Muscle of leg (tissue), 11 donors: ENCODE measurements around the gene SYNGAP1. TPM values are rescaled to one million over a fixed set of nuclear protein-coding genes. Genes with fewer than 3 reads are reported as not detected.

Experiments
- DNase-seq: peaks from one replicate; pipeline ENCODE4 v3.0.0; 2013
- H3K27ac ChIP-seq: one replicate; pipeline ENCODE4 v1.5.1; 2013; ENCODE audit warnings: mild to moderate bottlenecking, low read length, control low read depth
- H3K27me3 ChIP-seq: one replicate; pipeline ENCODE4 v1.6.1; 2013; ENCODE audit warnings: low read length; ENCODE audit not compliant: control insufficient read depth, insufficient read depth
- H3K36me3 ChIP-seq: one replicate; pipeline ENCODE4 v1.6.1; 2013; ENCODE audit warnings: low read length; ENCODE audit not compliant: control insufficient read depth, insufficient read depth
- H3K4me1 ChIP-seq: one replicate; pipeline ENCODE4 v1.6.1; 2013; ENCODE audit warnings: low read length; ENCODE audit not compliant: control insufficient read depth, insufficient read depth
- H3K4me3 ChIP-seq: one replicate; pipeline ENCODE4 v1.5.1; 2013; ENCODE audit warnings: low read length, control low read depth
- H3K9me3 ChIP-seq: replicated peaks from 2 replicates; pipeline ENCODE4 v1.6.1; 2013; ENCODE audit warnings: low read depth, low read length; ENCODE audit not compliant: control insufficient read depth
- WGBS: methylation state at CpG from one replicate; pipeline ENCODE4 v1.1.5; 2013; ENCODE audit warnings: missing lambda C conversion rate; ENCODE audit not compliant: insufficient coverage; 5-methylcytosine and 5-hydroxymethylcytosine counted together
- polyA plus RNA-seq, 8 donors: library from polyadenylated mRNA; unstranded; fragments of 120-200 nt; gene quantifications; one replicate each; pipeline versions ENCODE4 v1.2.1 to v1.2.3, GENCODE V29; 2013; ENCODE audit warnings: inconsistent platforms in 1 of 8, low replicate concordance in 1 of 8; ENCODE audit not compliant: insufficient read length in 8 of 8, insufficient read depth in 1 of 8
- total RNA-seq: library from RNA; stranded (reverse); fragments of 120-200 nt; gene quantifications from one replicate; pipeline ENCODE4 v1.2.4, GENCODE V29; 2013

SYNGAP1 gene
- total and polyA plus RNA-seq, 9 donors = 4.5 to 42.6 (median 19.8) TPM

GRCh38 chr6:33450434-33450833, 30.6 kb downstream of the SYNGAP1 start:
- H3K4me3 ChIP-seq = no peak overlapping the region
- peaks cover 15% of the 10 kb centered on the region for H3K4me1 ChIP-seq
- H3K27ac ChIP-seq = no peak overlapping the region
- DNase-seq = peak; percentile 29
- H3K9me3 ChIP-seq = no peaks in the 10 kb centered on the region
- WGBS = no CpG with 5 or more reads among the region's 3 CpGs
- H3K27me3 ChIP-seq = no peaks in the 10 kb centered on the region
- H3K36me3 ChIP-seq = peaks cover 38% of the 10 kb centered on the region

GRCh38 chr6:33451606-33452005, 31.7 kb downstream of the SYNGAP1 start:
- no peak overlapping the region for H3K27ac ChIP-seq
- no peak overlapping the region for H3K4me3 ChIP-seq
- no peaks in the 10 kb centered on the region for H3K9me3 ChIP-seq
- H3K27me3 ChIP-seq = no peaks in the 10 kb centered on the region
- peaks cover 16% of the 10 kb centered on the region for H3K4me1 ChIP-seq
- 77% methylated on average over 10 of the region's 15 CpGs for WGBS
- H3K36me3 ChIP-seq = peaks cover 40% of the 10 kb centered on the region
- no peak for DNase-seq

- Histone ChIP-seq H3K36me3 (peaks cover 37% of the 10 kb centered on the region), H3K27me3 (no peaks in the 10 kb centered on the region), H3K4me3 (no peak overlapping the region), H3K4me1 (peaks cover 16% of the 10 kb centered on the region), H3K9me3 (no peaks in the 10 kb centered on the region), H3K27ac (no peak overlapping the region)
- WGBS = no CpG with 5 or more reads among the region's 4 CpGs
- DNase-seq = peak; percentile 36
These were observed 32.6 kb downstream of the SYNGAP1 start for GRCh38 chr6:33452496-33452895.

- WGBS = no CpG with 5 or more reads among the region's 12 CpGs
- peaks cover 16% of the 10 kb centered on the region for H3K4me1 ChIP-seq
These were observed 33.6 kb downstream of the SYNGAP1 start for GRCh38 chr6:33453393-33454008.

GRCh38 chr6:33454009-33454946, 34.4 kb downstream of the SYNGAP1 start, which contains the start of gene ZBTB9:
TSS of gene ZBTB9 (plus strand) at chr6:33454576. CDS start at chr6:33455101, 525 bp downstream.
- Histone ChIP-seq H3K4me3 (peak within 1 kb of the TSS; percentile 97), H3K27me3 (no peaks in the 10 kb centered on the region), H3K4me1 (peaks cover 16% of the 10 kb centered on the region), H3K9me3 (no peaks in the 10 kb centered on the region), H3K27ac (peak within 1 kb of the TSS; percentile 76), H3K36me3 (peaks cover 21% of the 10 kb centered on the region)
- DNase-seq = peak; percentile 98
- WGBS = 0% methylated on average over 53 of the region's 65 CpGs

More at GRCh38 chr6:33453393-33454008, 33.6 kb downstream of the SYNGAP1 start:
- H3K27ac ChIP-seq = peak overlapping the region; percentile 76
- no peaks in the 10 kb centered on the region for H3K27me3 ChIP-seq
- H3K9me3 ChIP-seq = no peaks in the 10 kb centered on the region
- DNase-seq = peak; percentile 11
- peak overlapping the region; percentile 97 for H3K4me3 ChIP-seq
- peaks cover 28% of the 10 kb centered on the region for H3K36me3 ChIP-seq

GRCh38 chr6:33455051-33455450, 35.2 kb downstream of the SYNGAP1 start:
- Histone ChIP-seq H3K4me1 (peaks cover 16% of the 10 kb centered on the region), H3K36me3 (peaks cover 18% of the 10 kb centered on the region), H3K27me3 (no peaks in the 10 kb centered on the region), H3K9me3 (no peaks in the 10 kb centered on the region), H3K4me3 (peak overlapping the region; percentile 97), H3K27ac (no peak overlapping the region)
- peak; percentile 2 for DNase-seq
- 52% methylated on average over 13 of the region's 16 CpGs for WGBS

GRCh38 chr6:33456156-33456555, 36.3 kb downstream of the SYNGAP1 start:
- Histone ChIP-seq H3K4me1 (peaks cover 16% of the 10 kb centered on the region), H3K36me3 (peaks cover 18% of the 10 kb centered on the region), H3K9me3 (no peaks in the 10 kb centered on the region), H3K4me3 (no peak overlapping the region), H3K27me3 (no peaks in the 10 kb centered on the region), H3K27ac (no peak overlapping the region)
- 96% methylated on average over 12 of the region's 12 CpGs for WGBS
- peak; percentile 1 for DNase-seq

- no peak overlapping the region for H3K27ac ChIP-seq
- H3K9me3 ChIP-seq = no peaks in the 10 kb centered on the region
- 64% methylated on average over 2 of the region's 3 CpGs for WGBS
- no peaks in the 10 kb centered on the region for H3K27me3 ChIP-seq
- DNase-seq = no peak
- no peak overlapping the region for H3K4me3 ChIP-seq
- peaks cover 10% of the 10 kb centered on the region for H3K4me1 ChIP-seq
- peaks cover 18% of the 10 kb centered on the region for H3K36me3 ChIP-seq
These were observed 38.8 kb downstream of the SYNGAP1 start for GRCh38 chr6:33458676-33459075.

GRCh38 chr6:33459226-33459625, 39.4 kb downstream of the SYNGAP1 start:
- Histone ChIP-seq H3K4me3 (no peak overlapping the region), H3K27me3 (no peaks in the 10 kb centered on the region), H3K36me3 (peaks cover 18% of the 10 kb centered on the region), H3K9me3 (no peaks in the 10 kb centered on the region), H3K4me1 (peaks cover 8% of the 10 kb centered on the region), H3K27ac (no peak overlapping the region)
- no peak for DNase-seq
- no CpG with 5 or more reads among the region's 2 CpGs for WGBS

GRCh38 chr6:33466075-33466735, 46.3 kb downstream of the SYNGAP1 start:
- H3K9me3 ChIP-seq = no peaks in the 10 kb centered on the region
- H3K27me3 ChIP-seq = no peaks in the 10 kb centered on the region
- no peak overlapping the region for H3K27ac ChIP-seq
- DNase-seq = no peak
- H3K4me3 ChIP-seq = no peak overlapping the region
- H3K4me1 ChIP-seq = no peaks in the 10 kb centered on the region
- no peaks in the 10 kb centered on the region for H3K36me3 ChIP-seq
- WGBS = 78% methylated on average over 4 of the region's 4 CpGs
